Myometrial cell (primary cell): ENCODE results near the gene PVALB. TPM values are rescaled to one million over a fixed set of nuclear protein-coding genes. Genes with fewer than 3 reads are reported as not detected.

Experiments used
- total RNA-seq: library from RNA; depleted of rRNA; stranded (reverse); fragments of >200 nt; gene quantifications from 2 replicates; pipeline ENCODE4 v1.2.3, GENCODE V29; 2015

Gene PVALB
- not detected in 2 replicates for total RNA-seq

GRCh38 chr22:36816636-36817524, at the start of gene PVALB:
Gene PVALB, minus strand, starts transcription at chr22:36817035. Its CDS starts 30 bp downstream, at chr22:36817005.

GRCh38 chr22:36860821-36861659, 44.2 kb upstream of the PVALB start, which contains the start of gene NCF4:
Gene NCF4, plus strand, starts transcription at chr22:36861006. Its CDS starts 166 bp downstream, at chr22:36861172.

GRCh38 chr22:36775964-36776669, 40.7 kb downstream of the PVALB start, which contains the start of gene IFT27:
Gene IFT27, minus strand, starts transcription at chr22:36776119. Its CDS starts 412 bp downstream, at chr22:36775707.

Other genes starting within 250 kb of the PVALB start
- not detected in 2 replicates for gene CACNG2, start 113.3 kb downstream of the PVALB start, total RNA-seq
- gene IFT27, start 40.9 kb downstream of the PVALB start, total RNA-seq = 19.0 and 20.5 TPM in 2 replicates
- not detected in 2 replicates for gene NCF4, start 44.0 kb upstream of the PVALB start, total RNA-seq
- gene CSF2RB, start 96.6 kb upstream of the PVALB start, total RNA-seq = not detected in 2 replicates
- gene TST, start 202.4 kb upstream of the PVALB start, total RNA-seq = 55.8 and 84.5 TPM in 2 replicates
- gene MPST, start 202.7 kb upstream of the PVALB start, total RNA-seq = 111 and 124 TPM in 2 replicates
- 47.0 and 58.8 TPM in 2 replicates for gene KCTD17, start 234.7 kb upstream of the PVALB start, total RNA-seq